ENCODE results near the gene PARD3B.
"Not testable (repeated sequence)": the region's sequence is repeated elsewhere in the genome, so short reads cannot be mapped to it uniquely, and the experiment has no call there.

Gene PARD3B

DNA sequence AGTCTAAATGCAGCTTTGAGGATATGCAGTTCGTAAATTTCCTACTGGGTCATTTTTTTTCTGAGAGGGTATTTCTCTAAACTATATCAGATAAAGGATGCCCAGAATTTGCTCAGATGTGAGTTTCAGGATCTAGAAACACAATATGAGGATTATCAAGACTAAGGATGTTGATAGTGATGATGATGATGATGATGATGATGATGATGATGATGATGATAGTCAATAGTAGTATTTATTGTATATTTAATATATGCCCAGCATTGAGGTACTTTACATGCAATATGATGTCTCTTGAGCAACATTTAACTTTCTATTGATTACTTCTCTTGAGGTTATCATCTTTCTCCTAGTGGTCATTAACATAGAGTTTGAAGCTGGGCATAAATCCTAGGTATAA, 914.9 kb downstream of the PARD3B start:
- DNase-seq: no peak

DNA sequence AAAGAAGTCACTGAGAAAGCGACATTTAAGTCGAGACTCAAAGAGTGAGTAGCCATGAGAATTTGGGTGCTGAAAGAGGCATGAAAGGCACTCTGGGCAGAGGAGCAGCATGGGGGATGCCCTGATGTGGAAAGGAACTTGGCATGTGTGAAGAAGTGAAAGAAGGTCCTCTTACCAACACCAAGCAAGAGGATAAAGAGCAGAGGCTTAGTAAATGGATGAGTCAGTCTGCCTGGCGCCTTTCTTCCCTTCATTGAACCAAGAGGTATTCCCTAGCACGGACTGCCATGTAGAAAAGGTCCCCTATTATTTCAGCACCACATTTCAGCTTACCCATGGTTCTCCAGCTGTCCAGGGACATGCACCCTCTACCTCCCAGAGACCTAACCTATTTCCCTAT, 915.9 kb downstream of the PARD3B start:
- no peak for DNase-seq

- no peak for DNase-seq
Observed at GRCh38 chr2:205461678-205462665, 916.7 kb downstream of the PARD3B start.

GRCh38 chr2:205462681-205463345, 917.5 kb downstream of the PARD3B start:
- DNase-seq: no peak

GRCh38 chr2:205463466-205464025, 918.3 kb downstream of the PARD3B start:
- no peak for DNase-seq

DNA sequence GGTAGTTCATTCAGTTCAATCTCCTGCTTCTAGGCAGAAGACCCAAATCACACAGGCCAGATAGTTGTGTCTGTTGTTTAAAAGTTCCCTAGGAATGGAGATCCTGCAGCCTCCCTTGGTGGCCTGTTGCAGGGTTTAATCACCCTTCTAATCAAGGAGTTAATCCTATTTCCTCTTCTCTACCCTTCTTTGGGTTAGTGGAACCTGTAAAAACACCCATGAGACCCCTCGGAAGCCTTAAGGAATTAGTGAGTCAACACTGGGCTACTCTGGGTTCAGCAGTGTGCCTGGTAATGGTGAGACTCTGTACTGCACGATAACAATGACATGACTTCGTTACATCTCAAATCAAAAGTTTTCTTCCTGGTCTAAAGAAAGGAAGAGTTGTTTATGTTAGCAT, 919.4 kb downstream of the PARD3B start:
- no peak for DNase-seq

GRCh38 chr2:205465791-205466190, 920.5 kb downstream of the PARD3B start:
- DNase-seq: no peak

GRCh38 chr2:205471776-205472175, 926.5 kb downstream of the PARD3B start:
- DNase-seq: no peak

GRCh38 chr2:205473791-205474190, 928.5 kb downstream of the PARD3B start:
- no peak for DNase-seq

- no peak for DNase-seq
Observed at GRCh38 chr2:205474741-205475415, 929.6 kb downstream of the PARD3B start.

DNA sequence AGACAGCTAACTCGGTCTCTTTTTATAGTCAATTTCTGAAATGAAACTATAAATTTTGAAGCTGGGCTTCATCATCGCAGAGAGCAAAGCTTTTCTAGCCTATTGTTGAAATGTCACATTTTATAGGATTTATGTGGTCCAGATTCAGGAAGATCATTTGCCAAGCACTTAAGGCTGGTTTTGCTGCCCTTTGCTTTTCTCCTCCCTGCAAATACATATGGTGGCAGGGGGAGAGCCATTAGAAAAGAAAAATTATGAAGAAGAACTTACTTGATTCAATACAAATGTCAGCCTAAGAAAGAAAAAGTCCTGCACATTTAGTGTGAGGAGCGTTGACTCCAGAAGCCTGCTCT, 930.1 kb downstream of the PARD3B start:
- DNase-seq: no peak

DNA sequence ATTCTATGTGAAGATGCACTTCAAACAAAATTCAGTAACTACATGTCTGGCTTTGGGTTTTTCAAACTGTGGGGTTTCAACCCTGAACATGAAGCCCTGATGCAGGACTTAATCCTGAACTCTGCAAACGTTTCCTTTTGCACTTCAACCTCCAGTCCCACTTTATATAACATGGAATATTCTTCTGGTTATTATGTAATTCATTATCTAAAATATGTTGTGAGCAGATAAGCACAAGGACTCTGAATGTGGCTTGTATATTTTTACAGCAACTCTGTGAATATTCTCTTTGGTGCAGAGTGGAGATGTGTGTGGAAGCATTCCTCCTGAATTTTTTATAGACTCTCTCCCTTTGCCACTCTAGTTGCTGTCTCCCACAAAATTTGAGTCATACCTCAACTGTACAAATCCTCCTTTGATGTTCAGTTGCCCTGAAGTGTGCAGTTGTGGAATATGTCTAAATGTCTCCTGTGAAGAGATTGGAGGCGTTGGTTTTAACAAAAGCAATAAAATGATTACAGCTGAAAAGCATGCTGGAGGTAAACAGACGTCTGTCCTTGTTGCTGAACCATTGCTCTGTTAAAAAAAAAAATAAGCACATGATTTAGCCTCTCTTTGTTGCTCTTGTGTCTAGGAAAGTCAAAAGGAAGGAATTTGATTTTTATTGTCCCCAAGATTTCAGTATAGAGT, 931.9 kb downstream of the PARD3B start:
- no peak for DNase-seq

DNA sequence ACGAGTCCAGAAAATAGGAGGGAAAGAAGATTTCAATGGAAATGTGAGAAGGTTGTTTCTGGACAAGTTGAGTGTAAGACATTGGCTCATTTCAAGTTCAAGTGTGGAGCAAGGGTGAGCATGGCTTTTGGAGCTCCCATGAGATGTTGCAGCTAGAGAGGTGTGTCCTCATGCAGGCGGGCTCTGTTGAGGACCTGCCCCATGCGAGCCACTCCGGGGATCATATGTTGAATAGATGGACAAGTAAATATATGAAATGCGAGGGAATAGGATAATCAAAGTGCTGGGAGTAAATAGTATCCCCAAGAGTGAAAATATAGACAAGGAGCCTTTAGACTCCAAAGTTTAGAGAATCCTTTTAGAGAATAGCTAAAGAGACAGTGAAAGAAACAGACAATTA, 936.6 kb downstream of the PARD3B start:
- DNase-seq: no peak

DNA sequence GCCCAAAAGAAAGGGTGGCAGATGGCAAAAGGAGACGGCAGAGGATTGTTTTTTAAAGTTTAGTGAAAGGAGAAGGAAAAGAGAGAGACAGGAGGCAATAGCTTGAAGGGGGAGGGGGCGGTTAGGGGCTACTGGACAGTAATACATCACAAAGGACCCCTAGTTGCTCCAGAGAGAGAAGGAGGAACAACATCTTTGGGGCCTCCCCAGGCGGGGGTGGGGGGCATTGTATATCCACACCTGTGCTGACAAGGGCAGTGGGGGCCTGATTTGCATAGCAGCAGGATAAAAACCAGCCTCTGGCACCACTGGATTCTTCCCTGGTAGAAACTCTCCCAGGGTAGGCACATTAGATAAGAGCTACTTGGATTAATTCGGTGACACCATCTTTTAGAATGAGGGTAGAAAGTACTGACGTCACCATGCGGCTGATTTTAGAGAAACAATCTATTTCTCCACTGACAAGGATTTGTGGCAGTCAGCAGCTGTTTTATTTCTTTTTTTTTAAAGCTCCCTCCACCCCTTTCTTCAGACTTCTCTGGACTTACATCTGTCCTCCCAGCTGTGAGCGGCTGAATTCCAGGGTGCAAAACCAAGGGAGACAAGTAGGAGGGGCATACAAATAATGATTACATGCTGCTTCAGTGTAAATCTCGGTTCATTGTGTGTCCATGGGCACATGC, 937.3 kb downstream of the PARD3B start:
- DNase-seq: no peak

GRCh38 chr2:205483095-205483494, 937.8 kb downstream of the PARD3B start:
- DNase-seq: no peak

GRCh38 chr2:205484215-205484614, 938.9 kb downstream of the PARD3B start:
- no peak for DNase-seq

DNA sequence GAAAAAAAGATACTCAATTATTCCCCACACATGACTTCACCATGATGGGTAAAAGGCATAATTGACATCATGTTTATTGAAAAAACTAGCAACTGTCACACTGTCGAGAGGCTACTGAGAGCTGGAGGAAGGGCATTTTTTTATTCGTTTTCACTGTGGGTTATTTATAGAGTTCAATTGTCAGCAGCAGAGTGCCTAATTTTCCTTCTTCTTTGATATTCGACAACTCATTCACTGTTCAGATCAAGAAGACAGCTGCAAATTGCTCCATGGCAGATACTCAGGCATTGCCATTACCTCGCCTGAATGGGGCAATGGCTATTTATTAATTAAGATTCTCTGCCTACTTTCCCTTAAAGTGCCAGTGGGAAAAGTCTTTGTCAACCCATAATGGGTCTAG, 939.5 kb downstream of the PARD3B start:
- DNase-seq: no peak

DNA sequence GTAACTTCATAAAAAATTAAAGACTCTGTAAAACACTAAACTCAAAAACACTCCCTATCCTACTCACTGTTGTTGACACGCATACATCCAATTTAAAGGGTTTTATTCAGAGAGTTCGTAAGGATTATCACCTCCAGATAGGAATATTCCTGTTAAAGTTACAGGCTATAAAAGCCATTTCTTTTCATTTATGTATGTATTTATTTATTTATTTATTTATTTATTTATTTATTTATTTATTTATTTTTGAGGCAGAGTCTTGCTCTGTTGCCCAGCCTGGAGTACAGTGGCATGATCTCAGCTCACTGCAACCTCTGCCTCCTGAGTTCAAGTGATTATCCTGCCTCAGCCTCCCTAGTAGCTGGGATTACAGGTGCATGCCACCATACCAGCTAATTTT, 948.3 kb downstream of the PARD3B start:
- DNase-seq: not testable (repeated sequence)

DNA sequence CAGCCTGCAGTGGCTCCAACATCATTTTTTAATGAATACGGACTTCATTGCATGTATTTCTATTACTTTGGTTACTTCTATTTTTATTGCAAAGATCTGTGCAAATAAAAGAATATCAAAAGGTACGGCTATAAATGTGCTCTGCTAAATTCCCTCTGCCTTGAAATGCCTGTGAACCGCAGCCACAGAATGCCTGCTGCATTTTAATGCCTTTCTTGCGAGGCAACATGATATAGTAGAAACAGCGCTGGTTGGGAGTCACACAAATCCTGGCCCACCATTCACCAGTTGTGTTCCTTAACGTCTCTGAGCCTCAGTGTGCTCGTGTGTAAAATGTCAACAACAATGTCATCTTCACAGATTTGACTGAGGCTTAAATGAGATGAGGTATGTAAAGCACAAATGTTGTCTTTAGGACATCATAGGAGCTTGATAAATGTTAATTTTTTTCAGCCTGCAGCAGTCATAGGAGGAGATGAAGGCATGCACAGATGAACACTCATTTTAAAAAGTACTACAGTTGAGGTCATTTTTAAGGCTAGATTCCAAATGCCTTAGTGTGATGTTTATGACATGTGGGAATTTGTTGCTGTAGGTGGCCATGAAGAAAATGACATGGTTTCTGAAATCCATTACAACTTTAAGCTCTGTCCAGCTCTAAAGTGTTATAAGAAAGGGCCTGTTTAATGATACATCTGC, 949.4 kb downstream of the PARD3B start:
- DNase-seq: no peak

- no peak for DNase-seq
Observed at GRCh38 chr2:205495819-205496218, 950.5 kb downstream of the PARD3B start.

GRCh38 chr2:205496370-205496769, 951.1 kb downstream of the PARD3B start:
- no peak for DNase-seq

- DNase-seq: no peak
Observed at GRCh38 chr2:205496772-205497171, 951.5 kb downstream of the PARD3B start.

All from NCI-H1694 treated with DMSO at 0.1 percent for 48 hours (cell line).